Ishikawa (cell line): Measurements from ENCODE around the gene NDUFV1.

Experiments used
- CEBPB ChIP-seq: IDR thresholded peaks from 2 replicates; pipeline ENCODE4 v1.6.1; 2012
- CREB1 ChIP-seq: IDR thresholded peaks from 2 replicates; pipeline ENCODE4 v1.6.1; 2012; ENCODE audit warnings: low read depth
- EP300 ChIP-seq: IDR thresholded peaks from 2 replicates; pipeline ENCODE4 v1.6.1; 2012; ENCODE audit warnings: borderline replicate concordance
- MAX ChIP-seq: IDR thresholded peaks from 2 replicates; pipeline ENCODE4 v1.6.1; 2012
- NFIC ChIP-seq: IDR thresholded peaks from 2 replicates; pipeline ENCODE4 v1.6.1; 2012
- RAD21 ChIP-seq: IDR thresholded peaks from 2 replicates; pipeline ENCODE4 v1.6.1; 2012; ENCODE audit warnings: low read depth
- REST ChIP-seq: IDR thresholded peaks from 2 replicates; pipeline ENCODE4 v1.6.1; 2012; ENCODE audit warnings: low read depth, mild to moderate bottlenecking
- TAF1 ChIP-seq: IDR thresholded peaks from 2 replicates; pipeline ENCODE4 v1.6.1; 2012; ENCODE audit warnings: low read depth, mild to moderate bottlenecking
- TEAD4 ChIP-seq: IDR thresholded peaks from 2 replicates; pipeline ENCODE4 v1.6.1; 2012
- YY1 ChIP-seq: IDR thresholded peaks from 2 replicates; pipeline ENCODE4 v1.6.1; 2012; ENCODE audit warnings: low read depth
- ZBTB7A ChIP-seq: IDR thresholded peaks from 2 replicates; pipeline ENCODE4 v1.6.1; 2012; ENCODE audit warnings: low read depth
- TF ChIP-seq, protein P1 (sequence below): IDR thresholded peaks from 2 replicates; pipeline ENCODE4 v1.6.1; 2012

DNA sequence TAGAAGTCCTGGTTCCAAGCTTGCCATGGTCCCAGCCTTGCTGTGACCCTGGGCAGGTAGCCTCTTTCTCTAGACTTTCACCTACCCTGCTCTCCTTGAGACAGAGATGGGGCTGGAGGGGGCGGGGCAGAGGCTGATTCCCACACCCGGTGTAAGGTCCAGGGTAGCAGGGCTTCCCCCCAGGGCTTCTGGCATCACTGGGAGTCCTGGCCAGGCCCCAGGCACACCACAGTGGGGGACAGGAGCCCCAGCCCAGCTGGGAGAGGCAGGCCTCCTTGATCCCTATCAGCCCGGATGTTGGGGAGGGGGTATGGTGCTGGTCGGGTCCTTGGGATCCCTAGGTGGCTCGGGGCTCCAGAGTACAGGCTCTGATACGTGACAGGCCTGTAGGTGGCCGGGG, 24.7 kb downstream of the NDUFV1 start:
- no peak for TF ChIP-seq MAX
- TF ChIP-seq CREB1, result no peak
- no peak for TF ChIP-seq ZBTB7A
- no peak for TF ChIP-seq TAF1
- no peak for TF ChIP-seq CEBPB
- TF ChIP-seq NFIC, result no peak
- no peak for TF ChIP-seq EP300
- TF ChIP-seq YY1, result no peak
- TF ChIP-seq REST, result no peak
- TF ChIP-seq RAD21, result no peak
- no peak for TF ChIP-seq TEAD4
- TF ChIP-seq, protein P1, sequence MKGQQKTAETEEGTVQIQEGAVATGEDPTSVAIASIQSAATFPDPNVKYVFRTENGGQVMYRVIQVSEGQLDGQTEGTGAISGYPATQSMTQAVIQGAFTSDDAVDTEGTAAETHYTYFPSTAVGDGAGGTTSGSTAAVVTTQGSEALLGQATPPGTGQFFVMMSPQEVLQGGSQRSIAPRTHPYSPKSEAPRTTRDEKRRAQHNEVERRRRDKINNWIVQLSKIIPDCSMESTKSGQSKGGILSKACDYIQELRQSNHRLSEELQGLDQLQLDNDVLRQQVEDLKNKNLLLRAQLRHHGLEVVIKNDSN, result no peak
